ENCODE results near the gene INO80.

GRCh38 chr15:41025393-41025792 lies 90.7 kb downstream of the INO80 start:
- TF ChIP-seq, protein P1, sequence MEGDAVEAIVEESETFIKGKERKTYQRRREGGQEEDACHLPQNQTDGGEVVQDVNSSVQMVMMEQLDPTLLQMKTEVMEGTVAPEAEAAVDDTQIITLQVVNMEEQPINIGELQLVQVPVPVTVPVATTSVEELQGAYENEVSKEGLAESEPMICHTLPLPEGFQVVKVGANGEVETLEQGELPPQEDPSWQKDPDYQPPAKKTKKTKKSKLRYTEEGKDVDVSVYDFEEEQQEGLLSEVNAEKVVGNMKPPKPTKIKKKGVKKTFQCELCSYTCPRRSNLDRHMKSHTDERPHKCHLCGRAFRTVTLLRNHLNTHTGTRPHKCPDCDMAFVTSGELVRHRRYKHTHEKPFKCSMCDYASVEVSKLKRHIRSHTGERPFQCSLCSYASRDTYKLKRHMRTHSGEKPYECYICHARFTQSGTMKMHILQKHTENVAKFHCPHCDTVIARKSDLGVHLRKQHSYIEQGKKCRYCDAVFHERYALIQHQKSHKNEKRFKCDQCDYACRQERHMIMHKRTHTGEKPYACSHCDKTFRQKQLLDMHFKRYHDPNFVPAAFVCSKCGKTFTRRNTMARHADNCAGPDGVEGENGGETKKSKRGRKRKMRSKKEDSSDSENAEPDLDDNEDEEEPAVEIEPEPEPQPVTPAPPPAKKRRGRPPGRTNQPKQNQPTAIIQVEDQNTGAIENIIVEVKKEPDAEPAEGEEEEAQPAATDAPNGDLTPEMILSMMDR (IDR thresholded peaks at IDR 0.05; ENCODE audit: low read length), result no peak
- no peak for TF ChIP-seq EZH2 (IDR thresholded peaks at IDR 0.05; ENCODE audit: borderline replicate concordance, low read length)

Data from OCI-LY1 (cell line).